Testis (tissue), 3 donors: ENCODE results near the gene MXRA8. TPM values are rescaled to one million over a fixed set of nuclear protein-coding genes. Genes with fewer than 3 reads are reported as not detected.
A peak's percentile ranks its signal among the peaks of the same experiment; 100 is the strongest.
"Not testable (repeated sequence)": the region's sequence is repeated elsewhere in the genome, so short reads cannot be mapped to it uniquely, and the experiment has no call there.

Experiments
- DNase-seq: peaks from one replicate; pipeline ENCODE4 v3.0.0-alpha.2; 2019
- H3K27ac ChIP-seq, 2 donors: fragments of 200-600 bp; sonication (generic); one replicate each; pipeline ENCODE4 v1.5.1; 2019
- H3K27me3 ChIP-seq: fragments of 200-600 bp; sonication (generic); one replicate; pipeline ENCODE4 v1.5.1; 2019
- H3K36me3 ChIP-seq: fragments of 200-600 bp; sonication (generic); one replicate; pipeline ENCODE4 v1.5.1; 2017; ENCODE audit warnings: low read depth; ENCODE audit errors: missing control alignments
- H3K4me1 ChIP-seq: fragments of 200-600 bp; sonication (generic); one replicate; pipeline ENCODE4 v1.5.1; 2019
- H3K4me3 ChIP-seq, 2 donors: fragments of 200-600 bp; sonication (generic); one replicate each; pipeline ENCODE4 v1.5.1; 2017 to 2019
- H3K9me3 ChIP-seq: fragments of 200-600 bp; sonication (generic); one replicate; pipeline ENCODE4 v1.5.1; 2017
- CTCF ChIP-seq, 3 experiments: fragments of 450-650 bp in 2 of 3; fragments of 200-600 bp in 1 of 3; sonication (generic) in 1 of 3; IDR thresholded peaks; one replicate each; pipeline ENCODE4 v1.5.1; 2016 to 2019; ENCODE audit warnings: antibody characterized with exemption in 3 of 3, mild to moderate bottlenecking in 2 of 3, moderate library complexity in 1 of 3
- POLR2A ChIP-seq: fragments of 450-650 bp; IDR thresholded peaks from one replicate; pipeline ENCODE4 v1.6.1; 2017; ENCODE audit warnings: antibody characterized with exemption, mild to moderate bottlenecking, moderate library complexity
- WGBS, 2 donors: methylation state at CpG; one replicate each; pipeline ENCODE4 v1.1.5; 2018; 5-methylcytosine and 5-hydroxymethylcytosine counted together
- intact Hi-C: fragments of 100-400 bp; cut with DNase I; formaldehyde crosslinking; loops from one replicate; pipeline ENCODE4 v1.15.1; 2023; ENCODE audit warnings: low total_unique reads
- polyA plus RNA-seq: library from polyadenylated mRNA; stranded (reverse); fragments of 350-450 nt; fragmentation: Illumina TruSeq; extraction: RNeasy Lipid Tissue Mini Kit (QIAGEN cat#74804); gene quantifications from one replicate; pipeline ENCODE4 v1.2.3, GENCODE V29; 2014; ENCODE audit warnings: low read depth, low replicate concordance; ENCODE audit not compliant: insufficient read depth
- total RNA-seq, 2 donors: library from RNA; depleted of rRNA; stranded (reverse); fragments of >200 nt; gene quantifications; one replicate each; pipeline ENCODE4 v1.2.3, GENCODE V29; 2016

The MXRA8 gene
- total and polyA plus RNA-seq, 3 donors from 2014 or later = 60.2 to 102 (median 63.3) TPM

- WGBS, 2 donors = 45 to 51% methylated on average over 11 to 26 of the region's 26 CpGs
- no peaks in the 10 kb centered on the region for H3K36me3 ChIP-seq
- no peak overlapping the region for H3K4me3 ChIP-seq
- H3K27ac ChIP-seq = no peak overlapping the region
- intact Hi-C loops = no loop called here
- DNase-seq = peak; percentile 72
- H3K4me1 ChIP-seq = peaks cover 28% of the 10 kb centered on the region
- no peaks in the 10 kb centered on the region for H3K9me3 ChIP-seq
- no peaks in the 10 kb centered on the region for H3K27me3 ChIP-seq
- TF ChIP-seq CTCF (IDR thresholded peaks at IDR 0.05) (peak; percentile 76 to 98 (median 83)), POLR2A (no peak)
Observed at GRCh38 chr1:1371746-1372711, 13.7 kb upstream of the MXRA8 start.

GRCh38 chr1:1371364-1371745, 13.0 kb upstream of the MXRA8 start:
- TF ChIP-seq CTCF (IDR thresholded peaks at IDR 0.05) (no peak), POLR2A (no peak)
- 56 to 57% methylated on average over 8 to 12 of the region's 12 CpGs for WGBS, 2 donors
- DNase-seq = no peak
- intact Hi-C loops = no loop called here
- Histone ChIP-seq H3K9me3 (no peaks in the 10 kb centered on the region), H3K27ac (no peak overlapping the region), H3K4me3 (no peak overlapping the region), H3K36me3 (no peaks in the 10 kb centered on the region), H3K4me1 (peaks cover 28% of the 10 kb centered on the region), H3K27me3 (no peaks in the 10 kb centered on the region)

- TF ChIP-seq POLR2A = no peak
- TF ChIP-seq CTCF (IDR thresholded peaks at IDR 0.05) = no peak
- no peak for DNase-seq
- intact Hi-C loops = no loop called here
- Histone ChIP-seq H3K4me3 (no peak overlapping the region), H3K27ac (no peak overlapping the region), H3K4me1 (peaks cover 24% of the 10 kb centered on the region), H3K27me3 (no peaks in the 10 kb centered on the region), H3K9me3 (no peaks in the 10 kb centered on the region), H3K36me3 (no peaks in the 10 kb centered on the region)
- WGBS, 2 donors = 85 to 88% methylated on average over 9 to 16 of the region's 16 CpGs
Observed at GRCh38 chr1:1370771-1371300, 12.5 kb upstream of the MXRA8 start.

GRCh38 chr1:1370094-1370493, 11.7 kb upstream of the MXRA8 start:
- WGBS, 2 donors = 85 to 95% methylated on average over 14 of the region's 14 CpGs
- H3K36me3 ChIP-seq, intact Hi-C loops: not testable (repeated sequence)

GRCh38 chr1:1367315-1367714, 9.0 kb upstream of the MXRA8 start:
- H3K4me3 ChIP-seq = no peak overlapping the region
- no peaks in the 10 kb centered on the region for H3K9me3 ChIP-seq
- TF ChIP-seq CTCF (IDR thresholded peaks at IDR 0.05) = no peak
- TF ChIP-seq POLR2A = no peak
- WGBS, 2 donors = 78 to 81% methylated on average over 5 of the region's 5 CpGs
- DNase-seq = no peak
- no peaks in the 10 kb centered on the region for H3K36me3 ChIP-seq
- no peaks in the 10 kb centered on the region for H3K27me3 ChIP-seq
- H3K4me1 ChIP-seq = peaks cover 11% of the 10 kb centered on the region
- intact Hi-C loops = no loop called here
- H3K27ac ChIP-seq = no peak overlapping the region

More at GRCh38 chr1:1370094-1370493, 11.7 kb upstream of the MXRA8 start:
- not testable (repeated sequence) for H3K27me3 ChIP-seq, H3K4me3 ChIP-seq, H3K9me3 ChIP-seq, DNase-seq, H3K27ac ChIP-seq
- peaks cover 23% of the 10 kb centered on the region for H3K4me1 ChIP-seq
